Muscle of back (tissue), 11 donors: ENCODE results near the gene PTPRA. TPM values are rescaled to one million over a fixed set of nuclear protein-coding genes. Genes with fewer than 3 reads are reported as not detected.

Experiments used
- DNase-seq, 3 donors: peaks; one replicate each; pipeline versions ENCODE4 v3.0.0 to v3.0.0-alpha.2; 2013
- polyA plus RNA-seq, 10 donors: library from polyadenylated mRNA; unstranded; fragments of 120-200 nt; gene quantifications; one replicate each; pipeline ENCODE4 v1.2.1, GENCODE V29; 2013; ENCODE audit not compliant: insufficient read length in 10 of 10

The PTPRA gene
- polyA plus RNA-seq, 10 donors = 41.8 to 59.8 (median 52.2) TPM

DNA sequence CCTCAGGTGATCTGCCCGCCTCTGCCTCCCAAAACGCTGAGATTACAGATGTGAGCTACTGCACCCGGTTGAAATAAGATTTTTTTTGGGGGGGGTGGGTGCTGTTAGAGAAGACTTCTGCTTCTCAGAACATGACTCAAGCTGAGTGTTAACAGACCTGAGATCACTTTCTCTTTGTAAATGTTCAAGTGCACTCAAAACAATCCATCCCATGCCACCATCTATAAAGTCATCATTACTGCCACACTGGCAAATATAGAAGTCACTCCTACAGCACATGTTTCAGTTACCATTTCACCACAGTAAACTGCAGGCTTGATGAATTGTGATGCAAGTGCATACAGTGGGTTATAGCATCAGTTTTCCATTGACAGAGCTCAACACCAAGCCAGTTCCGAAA, 23.8 kb upstream of the PTPRA start:
- no peak for DNase-seq

DNA sequence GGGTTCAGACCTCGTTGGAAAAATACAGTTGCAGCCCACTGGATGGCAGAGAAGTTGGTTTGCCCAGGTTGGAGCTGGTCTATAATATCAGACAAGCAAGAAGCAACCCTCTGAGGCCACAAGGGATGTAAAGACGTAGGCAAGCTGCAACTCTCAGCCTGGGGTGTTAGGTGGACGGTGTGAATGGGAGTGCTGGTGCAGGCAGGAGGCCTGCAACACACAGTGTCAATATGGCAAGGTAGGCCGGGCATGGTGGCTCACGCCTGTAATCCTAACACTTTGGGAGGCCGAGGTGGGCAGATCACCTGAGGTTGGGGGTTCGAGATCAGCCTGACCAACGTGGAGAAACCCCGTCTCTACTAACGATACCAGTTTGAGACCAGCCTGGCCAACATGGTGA, 22.2 kb upstream of the PTPRA start:
- DNase-seq = no peak

DNA sequence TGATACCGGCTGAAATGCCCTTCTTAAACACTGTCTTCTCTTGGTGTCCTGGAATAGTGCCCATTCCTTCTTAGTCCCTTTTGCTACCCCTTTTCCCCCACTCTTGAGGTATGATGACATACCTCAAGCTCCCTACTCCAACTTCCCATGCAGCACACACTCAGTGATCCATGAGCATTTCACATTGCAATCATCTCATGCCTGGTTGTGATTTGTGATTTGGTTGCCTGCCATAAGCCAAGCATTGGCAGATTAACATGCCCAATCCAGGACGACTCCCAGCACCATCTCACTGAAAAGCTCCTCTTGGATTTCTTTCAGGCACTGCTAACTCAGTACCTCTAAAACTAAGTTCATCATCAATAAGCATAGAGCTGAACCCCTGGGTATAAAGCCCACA, 14.7 kb upstream of the PTPRA start:
- DNase-seq = no peak

DNA sequence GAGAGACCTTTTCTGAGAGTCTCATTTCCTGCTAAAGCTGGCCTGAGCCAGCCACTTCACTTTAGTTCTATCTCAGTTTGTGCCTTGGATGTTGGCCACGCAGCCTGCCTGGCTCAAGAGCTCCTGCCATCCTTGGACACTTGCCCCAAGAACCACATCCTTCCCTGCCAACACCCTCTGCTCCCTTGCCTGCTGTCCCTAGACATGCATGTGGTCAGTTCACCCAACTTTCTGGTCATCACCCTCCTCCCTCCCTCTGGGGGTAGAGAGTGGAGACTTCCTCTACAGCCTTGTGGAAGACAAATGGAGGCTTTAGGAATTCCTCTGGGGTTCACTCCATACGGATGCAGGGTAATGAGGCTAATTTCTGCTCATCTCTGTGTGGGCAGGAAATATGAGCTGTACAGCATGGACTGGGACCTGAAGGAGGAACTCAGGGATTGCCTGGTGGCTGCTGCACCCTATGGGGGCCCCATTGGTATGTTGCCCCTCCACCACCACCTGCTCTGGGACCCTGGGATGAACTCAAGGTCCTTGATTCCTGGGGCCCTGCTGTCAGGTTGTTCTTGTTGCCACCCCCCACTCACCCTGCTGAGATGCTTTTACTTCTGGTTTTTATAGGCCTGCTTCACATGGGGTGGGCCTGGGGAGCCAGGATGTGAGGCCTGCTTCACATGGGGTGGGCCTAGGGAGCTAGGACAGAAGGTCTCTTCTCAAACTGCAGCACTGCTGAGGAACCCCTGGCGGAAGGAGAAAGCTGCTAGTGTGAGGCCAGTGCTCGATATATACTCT, 13.8 kb upstream of the PTPRA start:
- DNase-seq = no peak

DNA sequence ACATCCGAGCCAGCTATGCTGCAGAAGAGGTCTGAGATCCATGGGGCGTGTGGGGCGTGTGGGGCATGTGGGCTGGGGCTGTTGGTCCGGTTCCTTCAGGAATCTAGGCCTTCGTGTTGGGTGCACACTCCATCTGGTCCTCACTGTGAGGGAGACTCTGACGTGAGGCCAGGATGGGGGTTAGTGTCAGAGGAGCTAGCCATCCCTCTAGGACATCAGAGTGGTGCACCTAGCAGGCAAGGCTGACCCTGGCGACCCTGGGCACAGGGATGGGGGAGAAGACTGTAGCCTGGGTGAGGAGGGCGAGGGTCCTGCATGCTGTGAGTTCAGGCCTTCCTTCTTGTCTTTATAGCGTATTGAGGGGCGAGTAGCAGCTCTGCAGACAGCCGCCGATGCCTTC, 8.7 kb upstream of the PTPRA start:
- DNase-seq = no peak

DNA sequence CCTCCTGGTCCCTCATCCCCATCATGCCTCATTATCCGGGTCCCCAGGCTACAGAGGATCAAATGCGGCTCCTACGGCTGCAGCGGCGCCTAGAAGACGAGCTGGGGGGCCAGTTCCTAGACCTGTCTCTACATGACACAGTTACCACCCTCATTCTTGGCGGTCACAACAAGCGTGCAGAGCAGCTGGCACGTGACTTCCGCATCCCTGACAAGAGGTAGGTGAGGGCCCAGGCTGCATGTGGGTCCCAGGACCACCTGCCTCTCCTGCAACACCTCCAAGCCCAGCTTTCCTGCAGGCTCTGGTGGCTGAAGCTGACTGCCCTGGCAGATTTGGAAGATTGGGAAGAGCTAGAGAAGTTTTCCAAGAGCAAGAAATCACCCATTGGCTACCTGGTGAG, 8.2 kb upstream of the PTPRA start:
- no peak for DNase-seq

DNA sequence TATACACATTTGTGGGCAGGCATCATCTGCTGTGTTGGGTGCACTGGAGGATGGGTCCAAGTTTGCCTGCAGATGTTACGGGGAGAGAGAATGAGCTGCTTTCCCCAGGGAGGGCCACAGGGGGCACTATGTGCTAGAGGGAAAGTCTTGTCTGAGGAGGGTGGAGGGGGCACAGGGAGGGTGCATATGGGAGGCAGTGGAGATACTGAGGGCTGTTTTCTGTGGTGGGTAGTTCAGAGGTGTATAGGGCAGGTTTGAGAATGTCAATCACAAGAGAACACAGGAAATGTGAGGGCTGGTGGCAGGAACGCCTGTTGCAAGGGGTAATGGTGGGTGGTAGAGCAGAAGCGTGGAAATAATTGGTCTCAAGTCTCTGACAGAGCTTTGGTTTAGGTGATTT, 7.7 kb upstream of the PTPRA start:
- no peak for DNase-seq

DNA sequence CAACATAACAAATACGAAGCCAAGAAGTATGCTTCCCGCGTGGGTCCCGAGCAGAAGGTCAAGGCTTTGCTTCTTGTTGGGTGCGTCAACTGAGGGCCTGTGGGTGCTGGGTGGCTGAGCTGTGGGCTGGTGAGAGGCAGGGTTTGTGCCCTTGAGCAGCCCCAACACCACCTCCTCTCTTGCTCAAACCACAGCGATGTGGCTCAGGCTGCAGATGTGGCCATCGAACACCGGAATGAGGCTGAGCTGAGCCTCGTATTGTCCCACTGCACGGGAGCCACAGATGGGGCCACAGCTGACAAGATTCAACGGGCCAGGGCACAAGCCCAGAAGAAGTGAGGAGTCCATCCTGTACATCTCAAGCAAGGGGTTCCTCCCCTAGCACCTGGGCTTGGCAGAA, 7.0 kb upstream of the PTPRA start:
- DNase-seq = no peak

DNA sequence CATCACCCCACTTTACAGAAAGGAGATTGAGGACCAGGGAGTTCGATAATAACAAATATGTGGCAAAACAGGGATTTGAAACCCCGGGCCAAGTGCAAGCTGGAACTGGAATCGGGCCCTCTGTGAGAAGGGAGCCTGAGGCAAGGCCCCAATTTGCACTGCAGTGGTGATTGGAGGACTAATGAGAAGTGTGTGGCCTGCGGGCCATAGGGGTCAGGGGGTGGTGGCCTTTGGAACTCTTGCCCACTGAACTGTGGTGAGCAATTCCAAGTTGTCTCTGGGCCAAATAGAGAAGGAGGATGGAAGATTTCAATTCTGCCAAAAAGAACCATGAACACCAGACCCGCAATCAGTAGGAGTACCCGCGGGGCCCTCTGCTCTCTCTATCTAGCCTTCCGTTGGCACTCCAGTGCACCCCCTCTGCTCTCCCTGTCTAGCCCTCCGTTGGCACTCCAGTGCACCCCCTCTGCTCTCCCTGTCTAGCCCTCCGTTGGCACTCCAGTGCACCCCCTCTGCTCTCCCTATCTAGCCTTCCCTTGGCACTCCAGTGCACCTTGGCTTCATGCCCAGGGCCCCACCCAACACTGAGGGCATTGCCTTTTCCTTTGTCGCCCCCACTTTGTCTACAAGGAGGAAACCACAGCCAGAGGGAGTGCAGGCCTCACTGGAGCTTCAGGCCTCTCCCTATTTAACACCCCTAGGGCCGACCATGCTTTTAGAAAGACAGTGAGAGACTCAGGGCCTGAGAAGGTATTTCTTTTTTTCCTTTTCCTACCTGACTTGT, 6.0 kb upstream of the PTPRA start:
- no peak for DNase-seq

DNA sequence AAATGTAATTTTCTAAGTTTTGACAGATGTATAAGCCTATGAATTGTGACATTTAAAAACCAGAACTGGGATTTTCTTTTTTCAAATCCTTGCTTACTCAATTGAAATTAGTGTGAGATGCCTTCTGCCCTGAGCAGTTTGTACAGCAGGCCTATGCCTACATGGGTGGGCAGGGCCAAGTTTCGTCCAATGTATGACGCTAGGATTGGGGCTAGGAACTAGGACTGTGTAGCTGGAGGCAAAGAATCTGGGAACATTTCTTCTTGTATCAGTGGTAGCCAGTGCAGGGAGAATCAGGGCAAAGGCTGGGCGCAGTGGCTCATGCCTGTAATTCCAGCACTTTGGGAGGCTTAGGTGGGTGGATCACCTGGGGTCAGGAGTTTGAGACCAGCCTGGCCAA, 3.9 kb upstream of the PTPRA start:
- no peak for DNase-seq

DNA sequence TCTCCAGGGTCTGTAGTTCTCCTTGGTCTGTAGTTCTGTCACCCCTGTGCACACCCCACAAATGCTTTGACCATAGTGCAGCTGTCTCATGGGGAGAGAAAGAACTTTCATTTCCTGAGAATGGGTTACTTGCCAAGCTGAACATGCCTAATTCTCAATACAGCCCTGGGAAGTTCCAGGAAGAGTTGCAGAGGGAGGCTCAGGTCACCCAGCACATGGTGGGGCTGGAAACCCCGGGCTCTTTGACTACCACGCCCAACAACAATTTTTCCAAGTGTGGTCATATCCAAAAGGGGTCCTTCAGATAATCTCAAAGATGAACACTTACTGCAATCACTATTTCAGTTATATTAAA, 2.2 kb upstream of the PTPRA start:
- peak in 2 of 3 donors; percentile 53 to 73 for DNase-seq

DNA sequence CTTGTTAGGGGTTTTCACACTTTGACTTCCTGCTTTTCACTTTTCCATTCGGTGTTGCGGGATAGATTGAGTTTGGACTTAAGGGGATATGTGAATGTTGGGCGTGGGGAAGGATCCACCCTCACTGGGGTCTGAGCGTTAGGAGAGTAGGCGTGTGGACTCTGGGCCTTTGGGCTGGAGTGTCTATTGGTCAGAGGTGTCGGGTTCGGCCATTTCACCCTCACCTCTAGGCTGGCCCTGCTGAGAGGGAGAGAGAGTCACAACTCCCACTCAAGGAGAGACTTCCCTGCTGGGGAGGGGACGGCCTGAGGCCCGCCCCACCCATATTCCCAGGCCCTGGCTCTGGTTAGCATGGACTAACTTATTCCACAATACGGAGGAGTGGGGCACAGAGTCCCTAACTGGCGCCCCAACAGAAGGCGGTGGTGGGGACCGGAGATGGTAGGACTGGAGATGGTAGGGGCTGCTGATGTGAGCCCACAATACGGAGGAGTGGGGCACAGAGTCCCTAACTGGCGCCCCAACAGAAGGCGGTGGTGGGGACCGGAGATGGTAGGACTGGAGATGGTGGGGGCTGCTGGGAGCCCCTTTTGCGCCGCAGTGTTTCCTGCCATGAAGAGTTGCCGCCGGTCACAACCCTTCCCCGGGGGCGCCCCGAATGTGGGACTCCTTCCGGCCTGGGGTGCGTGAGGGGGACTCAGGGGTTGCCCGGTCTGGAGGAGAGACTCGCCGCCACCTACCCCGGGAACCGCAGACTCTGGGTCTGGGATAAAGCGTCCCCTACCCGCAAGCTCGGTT, 1.4 kb upstream of the PTPRA start:
- DNase-seq = peak in 2 of 3 donors; percentile 24 to 61

DNA sequence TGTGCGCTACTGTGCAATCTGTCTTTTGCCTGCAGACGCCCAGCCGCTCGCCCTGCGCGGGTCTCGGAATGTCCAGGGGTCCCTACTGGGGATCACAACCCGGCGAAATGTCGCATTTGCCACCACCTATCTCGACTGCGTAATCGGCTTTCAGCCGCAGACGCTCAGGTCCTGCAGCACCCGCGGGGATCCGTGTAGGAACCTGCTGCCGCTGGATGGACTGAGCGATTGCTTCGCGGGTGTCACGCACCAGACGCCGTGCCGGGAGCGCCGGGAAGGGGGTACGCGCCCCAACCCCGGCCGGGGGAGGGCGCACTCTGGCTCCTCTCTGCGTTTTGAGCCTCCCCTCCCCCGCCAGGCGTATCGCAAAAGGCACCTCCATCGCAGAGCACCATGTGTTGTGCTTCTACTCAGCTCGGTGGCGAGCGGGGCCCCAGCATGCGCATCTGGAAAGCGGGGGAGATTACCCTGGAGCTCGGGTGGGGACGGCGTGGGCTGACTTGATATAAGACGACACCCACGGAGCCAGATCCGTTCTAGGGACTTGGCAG, 747 bp upstream of the PTPRA start:
- peak in 2 of 3 donors; percentile 47 to 81 for DNase-seq

DNA sequence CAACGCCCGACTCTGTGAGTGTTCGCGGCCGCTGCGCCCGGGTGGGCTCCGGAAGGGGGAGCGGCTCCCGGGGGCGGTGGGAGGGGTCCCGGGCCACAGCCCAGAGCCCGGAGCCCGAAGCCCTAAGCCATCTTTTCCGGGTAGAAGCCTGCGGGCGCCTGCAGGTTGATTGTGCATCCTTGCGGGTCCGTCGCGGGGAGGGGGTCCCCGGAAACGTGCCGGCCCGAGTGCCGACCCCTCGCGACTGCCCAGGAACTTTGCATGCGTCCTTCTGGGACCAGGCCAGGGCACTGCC, 413 bp downstream of the PTPRA start:
- DNase-seq = peak; percentile 40 to 84 (median 68)

DNA sequence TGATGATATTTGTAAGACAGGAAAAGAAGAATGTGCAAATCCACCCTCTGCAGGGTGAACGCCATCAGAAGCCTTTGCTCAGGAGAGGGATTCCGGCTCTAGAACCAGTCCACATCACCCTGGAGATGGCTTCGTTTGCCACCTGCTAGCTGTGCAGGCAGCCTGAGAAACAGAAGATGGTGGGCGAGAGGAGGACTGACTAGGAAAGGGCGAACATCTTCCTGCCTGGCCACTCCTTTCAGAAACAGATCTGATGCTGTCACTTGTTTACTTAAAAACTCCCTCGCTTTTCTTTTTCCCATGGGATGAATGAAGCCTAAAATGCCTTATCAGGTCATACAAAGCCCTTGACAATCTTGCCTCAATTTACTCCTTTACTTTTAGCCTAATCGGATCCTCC, 1.2 kb downstream of the PTPRA start:
- DNase-seq = peak in 1 of 3 donors; percentile 31

DNA sequence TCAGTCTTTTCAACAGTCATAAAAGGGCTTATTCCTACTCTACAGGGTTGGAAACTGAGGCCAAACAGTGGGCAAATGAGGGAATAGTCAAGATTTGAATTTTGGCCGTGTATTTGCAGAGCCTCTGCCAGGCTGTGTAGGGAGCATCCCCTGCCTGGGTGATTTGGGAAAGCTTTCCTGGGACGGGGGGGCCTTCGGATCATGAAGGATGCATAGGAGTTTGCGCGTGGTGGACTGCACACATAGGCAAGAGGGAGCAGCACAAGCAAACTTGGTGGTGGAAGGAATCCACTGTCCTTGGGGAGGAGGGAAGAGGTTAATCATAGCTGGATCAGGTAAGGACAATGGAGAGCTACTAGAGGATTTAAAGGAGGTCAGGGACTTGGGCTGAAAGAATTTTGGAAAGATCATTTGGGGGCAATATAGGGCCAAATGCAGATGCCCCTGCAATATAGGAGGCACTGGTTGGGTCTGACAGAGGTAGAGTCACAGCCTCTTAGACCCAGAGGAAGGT, 2.5 kb downstream of the PTPRA start:
- DNase-seq = no peak

DNA sequence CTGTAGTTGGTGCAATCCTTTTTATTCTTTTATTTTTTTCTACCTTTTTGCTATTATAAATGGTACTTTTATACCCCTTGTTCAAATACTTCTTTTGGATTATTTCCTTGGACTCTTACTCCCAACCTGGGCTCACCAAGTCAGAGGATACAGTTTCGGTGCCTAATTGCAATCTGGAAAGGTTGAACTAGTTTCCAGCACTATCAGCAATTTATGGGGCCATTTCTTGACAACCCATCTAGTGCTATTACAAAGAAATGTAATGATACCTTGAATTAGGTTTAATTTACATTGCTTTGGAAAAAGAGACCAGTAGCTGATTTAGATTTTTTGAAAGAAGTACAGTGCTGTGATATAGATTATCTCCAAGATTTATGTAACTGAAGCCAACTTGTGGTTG, 5.2 kb downstream of the PTPRA start:
- no peak for DNase-seq

DNA sequence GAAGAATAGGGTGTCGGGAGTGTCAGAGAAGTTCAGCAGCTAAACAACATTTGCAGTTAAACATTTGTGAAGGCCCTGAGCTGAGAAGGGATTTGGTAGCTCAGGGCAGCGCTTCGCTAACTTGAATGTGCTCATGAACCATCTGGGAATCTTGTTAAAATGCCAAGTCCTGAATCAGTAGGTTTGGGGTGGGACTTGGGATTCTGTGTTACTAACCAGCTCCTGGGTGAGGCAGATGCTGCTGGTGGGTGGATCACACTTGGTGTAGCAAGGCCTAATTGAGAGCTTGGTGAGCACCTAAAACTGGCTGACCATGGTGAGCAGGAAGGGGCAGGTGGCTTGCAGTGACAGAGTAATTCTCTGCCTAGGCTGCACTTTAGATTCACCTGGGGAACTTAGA, 5.9 kb downstream of the PTPRA start:
- DNase-seq = peak; percentile 58 to 76 (median 69)

DNA sequence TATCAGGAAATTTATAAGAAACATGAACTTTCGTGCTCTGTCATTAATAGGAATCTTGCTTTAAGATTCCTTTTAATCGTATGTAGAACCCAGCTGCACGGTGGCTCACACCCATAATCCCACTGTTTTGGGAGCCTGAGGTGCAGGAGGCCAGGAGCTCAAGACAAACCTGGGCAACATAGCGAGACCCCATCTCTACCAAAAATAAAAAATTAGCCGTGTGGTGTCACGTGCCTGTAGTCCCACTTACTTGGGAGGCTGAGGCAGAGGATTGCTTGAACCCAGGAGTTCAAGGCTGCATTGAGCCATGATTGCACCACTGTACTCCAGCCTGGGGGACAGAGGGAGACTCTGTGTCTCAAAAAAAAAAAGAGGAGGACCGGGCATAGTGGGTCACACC, 7.4 kb downstream of the PTPRA start:
- no peak for DNase-seq

DNA sequence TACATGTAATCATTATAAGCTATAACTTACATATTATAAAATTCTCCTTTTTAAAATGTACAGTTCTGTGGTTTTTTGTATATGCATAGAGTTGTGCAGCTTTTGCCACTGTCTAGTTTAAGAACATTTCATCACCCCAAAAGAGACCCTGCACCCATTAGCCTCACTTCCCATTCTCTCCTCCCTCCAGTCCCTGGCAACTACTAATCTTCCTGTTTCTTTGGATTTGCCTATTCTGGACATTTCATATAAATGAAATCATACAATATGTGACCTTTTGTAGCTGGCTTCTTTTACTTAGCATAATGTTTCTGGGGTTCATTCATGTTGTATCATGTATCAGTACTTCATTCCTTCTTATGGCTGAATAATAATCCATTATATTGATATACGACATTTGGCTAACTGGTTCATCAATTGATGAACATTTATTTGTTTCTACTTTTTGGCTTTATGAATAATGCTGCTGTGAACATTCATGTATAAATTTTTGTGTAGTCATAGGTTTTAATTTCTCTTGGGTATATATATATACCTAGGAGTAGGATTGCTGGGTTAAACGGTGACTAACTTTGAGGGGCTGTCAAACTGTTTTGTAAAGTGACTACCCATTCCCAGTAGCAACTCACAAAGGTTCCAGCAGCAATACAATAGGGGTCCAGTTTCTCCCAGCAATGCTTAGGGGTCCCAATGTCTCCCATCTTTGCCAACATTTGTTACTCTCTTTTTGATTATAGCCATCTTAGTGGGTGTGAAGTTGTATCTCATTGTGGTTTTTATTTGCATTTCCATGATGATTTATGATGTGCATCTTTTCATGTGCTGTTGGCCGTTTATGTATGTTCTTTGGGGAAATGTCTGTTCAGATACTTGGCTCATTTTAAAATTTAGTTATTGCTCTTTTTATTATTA, 10.7 kb downstream of the PTPRA start:
- peak in 1 of 3 donors; percentile 22 for DNase-seq

DNA sequence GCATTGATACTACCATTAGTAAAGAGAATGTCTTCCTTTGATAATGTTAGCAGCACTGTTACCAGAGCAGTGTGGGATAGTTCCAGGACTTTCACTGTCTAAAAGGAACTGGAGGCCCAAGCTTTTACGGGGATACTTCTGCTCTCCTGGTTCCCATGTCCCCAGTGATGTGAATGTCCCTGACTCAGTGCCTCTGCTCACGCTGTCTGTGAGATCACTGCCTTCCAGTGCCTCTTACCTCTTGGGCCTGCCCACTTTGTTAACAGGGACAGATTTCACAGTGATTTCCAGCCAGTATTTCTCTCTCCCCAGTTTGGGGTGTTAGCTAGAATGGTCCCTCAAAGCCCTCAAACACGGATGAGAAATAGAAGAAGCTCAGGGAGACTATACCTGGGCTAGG, 14.4 kb downstream of the PTPRA start:
- no peak for DNase-seq
